Smooth muscle cell (in vitro differentiated cells): ENCODE results near the gene HES3. TPM values are rescaled to one million over a fixed set of nuclear protein-coding genes. Genes with fewer than 3 reads are reported as not detected.

ENCODE experiments used
- DNase-seq: peaks from one replicate; lab custom pipeline; 2025; ENCODE audit not compliant: unreplicated experiment; lab: John Stamatoyannopoulos, UW
- H2AFZ ChIP-seq: fragments of 200-600 bp; sonication (generic); 2 replicates; pipeline ENCODE4 v1.6.0; 2016; ENCODE audit warnings: antibody characterized with exemption, low read depth, mild to moderate bottlenecking
- H3F3A ChIP-seq: fragments of 200-600 bp; sonication (generic); 2 replicates; pipeline ENCODE4 v1.6.0; 2017; ENCODE audit warnings: antibody characterized with exemption, low read depth
- H3K27ac ChIP-seq: fragments of 200-600 bp; sonication (generic); 2 replicates; pipeline ENCODE4 v1.5.1; 2016; ENCODE audit warnings: low read depth, mild to moderate bottlenecking
- H3K27me3 ChIP-seq: fragments of 200-600 bp; sonication (generic); 2 replicates; pipeline ENCODE4 v1.6.1; 2016; ENCODE audit warnings: low read depth, mild to moderate bottlenecking
- H3K36me3 ChIP-seq: fragments of 200-600 bp; sonication (generic); 2 replicates; pipeline ENCODE4 v1.5.1; 2016; ENCODE audit warnings: low read depth
- H3K4me1 ChIP-seq: fragments of 200-600 bp; sonication (generic); 2 replicates; pipeline ENCODE4 v1.5.1; 2016; ENCODE audit warnings: low read depth
- H3K4me2 ChIP-seq: fragments of 200-600 bp; sonication (generic); 2 replicates; pipeline ENCODE4 v1.6.0; 2016; ENCODE audit warnings: mild to moderate bottlenecking
- H3K4me3 ChIP-seq: fragments of 200-600 bp; sonication (generic); 2 replicates; pipeline ENCODE4 v1.5.1; 2016; ENCODE audit warnings: mild to moderate bottlenecking
- H3K79me2 ChIP-seq: fragments of 200-600 bp; sonication (generic); 2 replicates; pipeline ENCODE4 v1.6.0; 2016; ENCODE audit warnings: low read depth, mild to moderate bottlenecking
- H3K9ac ChIP-seq: fragments of 200-600 bp; sonication (generic); 2 replicates; pipeline ENCODE4 v1.6.0; 2016; ENCODE audit warnings: low read depth
- H3K9me3 ChIP-seq: fragments of 200-600 bp; sonication (generic); replicated peaks from 2 replicates; pipeline ENCODE4 v1.5.1; 2016; ENCODE audit warnings: low read depth
- H4K20me1 ChIP-seq: fragments of 200-600 bp; sonication (generic); 2 replicates; pipeline ENCODE4 v1.6.0; 2016; ENCODE audit warnings: low read depth
- WGBS: methylation state at CpG from one replicate; pipeline ENCODE4 v1.1.7; 2016; ENCODE audit warnings: low lambda C conversion rate; 5-methylcytosine and 5-hydroxymethylcytosine counted together
- polyA plus RNA-seq: library from polyadenylated mRNA; unstranded; fragments of >200 nt; fragmentation: Nextera tagmentation; extraction: Ambion mirVana; gene quantifications from 2 replicates; pipeline ENCODE4 v1.2.1, GENCODE V29; 2016
- total RNA-seq: library from RNA; depleted of rRNA; stranded (reverse); fragments of >200 nt; gene quantifications from 2 replicates; pipeline ENCODE4 v1.2.3, GENCODE V29; 2014
- TF ChIP-seq, protein P1 (sequence below): fragments of 200-600 bp; sonication (generic); IDR thresholded peaks from 2 replicates; pipeline ENCODE4 v1.5.1; 2017; ENCODE audit warnings: borderline replicate concordance, mild to moderate bottlenecking, antibody characterized with exemption; ENCODE audit not compliant: insufficient read depth, poor library complexity, severe bottlenecking

HES3 gene
- total and polyA plus RNA-seq, 2 experiments from 2014 or later = not detected

DNA sequence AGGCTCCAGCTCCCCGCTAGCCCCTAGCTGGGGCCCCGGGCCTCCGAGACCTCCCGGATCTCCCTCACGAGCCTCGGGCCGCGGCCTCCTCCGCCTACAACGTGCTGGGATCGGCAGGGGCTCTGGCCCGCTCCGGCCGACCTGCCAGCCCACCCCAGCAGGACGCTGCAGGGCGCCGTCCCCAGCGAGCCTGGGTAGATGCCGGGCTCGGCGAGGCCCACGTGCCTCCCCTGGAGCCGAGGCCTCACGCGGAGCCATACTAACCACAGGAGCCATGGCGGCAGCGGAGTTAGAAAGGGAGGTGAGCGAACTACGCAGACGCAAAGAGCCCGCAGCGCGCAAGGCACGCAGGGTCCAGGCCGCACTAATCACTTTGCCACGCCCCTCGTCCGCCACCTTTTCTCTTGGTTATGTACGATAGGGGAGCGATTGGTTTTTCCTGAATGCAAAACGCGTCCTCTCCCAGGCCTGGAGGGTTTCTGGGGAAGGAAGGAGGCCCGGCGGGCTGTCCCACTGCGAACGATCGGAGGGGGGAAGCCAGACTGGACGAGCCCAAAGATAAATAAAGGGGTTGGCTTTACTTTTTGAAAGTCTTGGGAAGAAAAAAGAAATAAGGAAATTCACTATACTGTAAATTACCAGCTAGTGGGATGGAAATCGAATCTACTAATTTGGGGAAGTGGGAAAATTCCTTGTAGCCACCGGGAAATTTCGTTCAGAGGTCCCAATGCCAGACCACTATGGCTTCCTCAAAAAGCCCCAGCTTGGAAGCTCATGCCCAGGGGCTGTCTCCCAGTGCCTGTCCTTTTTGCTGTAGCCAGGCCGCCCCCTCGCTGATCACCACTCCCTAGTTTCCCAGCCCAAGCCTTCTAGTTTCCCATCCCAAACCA is 44.4 kb upstream of the HES3 start, which contains the start of gene RPL22:
TSS of gene RPL22 (minus strand) at position 298 of the 890 bp plus-strand sequence. CDS start at position 276, 22 bp downstream.
- peak within 1 kb of the TSS; percentile 89 for H3K9ac ChIP-seq
- H3K79me2 ChIP-seq = peaks cover 48% of the 10 kb centered on the region
- H3K4me2 ChIP-seq = peak within 1 kb of the TSS; percentile 95
- peaks cover 44% of the 10 kb centered on the region for H4K20me1 ChIP-seq
- 3% methylated on average over 53 of the region's 53 CpGs for WGBS
- H3K27me3 ChIP-seq = no peaks in the 10 kb centered on the region
- peak; percentile 86 for DNase-seq
- peak within 1 kb of the TSS; percentile 73 for H3K4me3 ChIP-seq
- peaks cover 19% of the 10 kb centered on the region for H3K4me1 ChIP-seq
- no peaks in the 10 kb centered on the region for H3F3A ChIP-seq
- peak within 1 kb of the TSS; percentile 93 for H2AFZ ChIP-seq
- H3K27ac ChIP-seq = peak within 1 kb of the TSS; percentile 63
- no peaks in the 10 kb centered on the region for H3K9me3 ChIP-seq
- TF ChIP-seq, protein P1, sequence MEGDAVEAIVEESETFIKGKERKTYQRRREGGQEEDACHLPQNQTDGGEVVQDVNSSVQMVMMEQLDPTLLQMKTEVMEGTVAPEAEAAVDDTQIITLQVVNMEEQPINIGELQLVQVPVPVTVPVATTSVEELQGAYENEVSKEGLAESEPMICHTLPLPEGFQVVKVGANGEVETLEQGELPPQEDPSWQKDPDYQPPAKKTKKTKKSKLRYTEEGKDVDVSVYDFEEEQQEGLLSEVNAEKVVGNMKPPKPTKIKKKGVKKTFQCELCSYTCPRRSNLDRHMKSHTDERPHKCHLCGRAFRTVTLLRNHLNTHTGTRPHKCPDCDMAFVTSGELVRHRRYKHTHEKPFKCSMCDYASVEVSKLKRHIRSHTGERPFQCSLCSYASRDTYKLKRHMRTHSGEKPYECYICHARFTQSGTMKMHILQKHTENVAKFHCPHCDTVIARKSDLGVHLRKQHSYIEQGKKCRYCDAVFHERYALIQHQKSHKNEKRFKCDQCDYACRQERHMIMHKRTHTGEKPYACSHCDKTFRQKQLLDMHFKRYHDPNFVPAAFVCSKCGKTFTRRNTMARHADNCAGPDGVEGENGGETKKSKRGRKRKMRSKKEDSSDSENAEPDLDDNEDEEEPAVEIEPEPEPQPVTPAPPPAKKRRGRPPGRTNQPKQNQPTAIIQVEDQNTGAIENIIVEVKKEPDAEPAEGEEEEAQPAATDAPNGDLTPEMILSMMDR = no peak
- H3K36me3 ChIP-seq = peaks cover 3% of the 10 kb centered on the region

DNA sequence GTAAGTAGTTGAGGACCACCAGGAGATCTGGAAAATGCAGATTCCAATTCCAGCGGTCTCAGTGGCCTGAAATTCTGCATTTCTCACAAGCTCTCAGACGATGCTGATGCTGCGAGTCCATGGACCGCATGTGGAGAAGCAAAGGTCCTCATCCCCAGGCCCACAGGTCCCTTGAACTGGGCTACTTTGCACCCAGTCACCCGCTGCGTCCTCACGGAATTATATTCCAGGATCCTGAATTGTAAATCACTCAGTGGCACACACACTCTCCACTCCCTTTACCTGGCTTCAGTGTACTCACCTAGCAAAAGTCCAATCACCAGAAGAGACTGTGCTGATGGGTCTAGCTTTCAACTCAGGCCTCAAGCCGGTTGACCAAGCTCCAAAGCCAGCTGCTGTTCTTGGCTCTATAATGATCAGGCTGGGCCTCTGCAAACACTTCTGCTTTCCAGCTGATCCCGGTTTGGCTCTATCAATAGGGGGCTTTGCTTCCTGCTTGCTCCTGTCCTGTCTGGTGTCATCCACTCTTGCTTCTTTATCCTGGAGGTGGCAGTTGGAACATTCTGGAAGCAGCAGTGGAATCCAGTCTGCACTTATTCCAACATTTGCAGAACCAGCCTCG is 43.7 kb upstream of the HES3 start:
- Histone ChIP-seq H3K79me2 (peaks cover 41% of the 10 kb centered on the region), H3K9me3 (no peaks in the 10 kb centered on the region), H3K9ac (peak overlapping the region; percentile 70), H4K20me1 (peaks cover 36% of the 10 kb centered on the region), H3K4me3 (peak overlapping the region; percentile 73), H3K4me2 (peak overlapping the region; percentile 95), H3K4me1 (peaks cover 19% of the 10 kb centered on the region), H2AFZ (peak overlapping the region; percentile 93), H3F3A (no peaks in the 10 kb centered on the region), H3K27me3 (no peaks in the 10 kb centered on the region), H3K27ac (peak overlapping the region; percentile 63), H3K36me3 (no peaks in the 10 kb centered on the region)
- TF ChIP-seq, protein P1 = no peak
- no peak for DNase-seq
- 66% methylated on average over 10 of the region's 10 CpGs for WGBS

DNA sequence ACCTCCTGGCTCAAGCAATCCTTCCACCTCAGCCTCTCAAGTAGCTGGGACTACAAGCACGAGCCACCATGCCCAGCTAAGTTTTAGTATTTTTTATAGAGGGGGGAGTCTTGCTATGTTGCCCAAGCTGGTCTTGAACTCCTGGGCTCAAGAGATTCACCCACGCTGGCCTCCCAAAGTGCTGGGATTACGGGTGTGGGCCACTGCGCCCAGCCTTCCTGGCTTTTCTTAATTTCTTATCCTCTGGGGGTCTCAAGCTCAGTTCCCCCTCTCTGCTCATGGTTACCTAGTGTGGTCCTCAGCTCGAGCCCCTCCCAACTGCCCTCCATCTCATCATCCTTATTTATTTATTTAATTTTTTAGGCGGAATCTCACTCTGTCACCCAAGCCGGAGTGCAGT is 41.7 kb upstream of the HES3 start:
- H4K20me1 ChIP-seq = peaks cover 16% of the 10 kb centered on the region
- no peaks in the 10 kb centered on the region for H3K36me3 ChIP-seq
- TF ChIP-seq, protein P1 = no peak
- peaks cover 21% of the 10 kb centered on the region for H3K79me2 ChIP-seq
- no peaks in the 10 kb centered on the region for H3F3A ChIP-seq
- H3K4me3 ChIP-seq = no peak overlapping the region
- no peak for DNase-seq
- WGBS = 95% methylated on average over 7 of the region's 7 CpGs
- H3K9ac ChIP-seq = no peak overlapping the region
- no peak overlapping the region for H3K27ac ChIP-seq
- H3K4me2 ChIP-seq = no peak overlapping the region
- H3K9me3 ChIP-seq = no peaks in the 10 kb centered on the region
- peaks cover 30% of the 10 kb centered on the region for H3K4me1 ChIP-seq
- peaks cover 3% of the 10 kb centered on the region for H3K27me3 ChIP-seq
- no peak overlapping the region for H2AFZ ChIP-seq
